Muscle of back (tissue), 11 donors: ENCODE data around the gene MVD. TPM values are rescaled to one million over a fixed set of nuclear protein-coding genes. Genes with fewer than 3 reads are reported as not detected.
"Not testable (repeated sequence)": the region's sequence is repeated elsewhere in the genome, so short reads cannot be mapped to it uniquely, and the experiment has no call there.

ENCODE experiments used
- DNase-seq, 3 donors: peaks; one replicate each; pipeline versions ENCODE4 v3.0.0 to v3.0.0-alpha.2; 2013
- polyA plus RNA-seq, 10 donors: library from polyadenylated mRNA; unstranded; fragments of 120-200 nt; gene quantifications; one replicate each; pipeline ENCODE4 v1.2.1, GENCODE V29; 2013; ENCODE audit not compliant: insufficient read length in 10 of 10

MVD gene
- polyA plus RNA-seq, 10 donors: 19.4 to 38.9 (median 26.3) TPM

DNA sequence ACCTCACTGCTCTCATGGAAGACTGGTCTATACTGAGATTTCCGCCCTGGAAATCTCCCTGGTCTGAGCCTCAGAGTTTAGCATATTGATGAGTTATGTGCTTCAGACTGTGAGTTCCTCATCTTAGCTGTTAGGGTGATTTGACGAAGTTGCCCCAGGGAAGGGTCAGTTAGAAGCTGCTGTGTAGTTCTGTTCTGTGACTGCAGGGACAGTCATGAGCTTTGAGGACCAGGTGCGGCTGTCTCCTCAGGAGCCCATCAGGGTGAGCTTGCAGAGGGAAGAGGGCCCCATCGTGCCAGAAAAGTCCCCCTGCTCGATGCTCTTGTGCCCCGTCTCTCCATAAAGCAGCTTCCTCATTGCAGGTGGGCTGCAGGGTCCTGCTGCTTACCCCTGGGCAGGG is 52.8 kb downstream of the MVD start:
- DNase-seq: no peak

DNA sequence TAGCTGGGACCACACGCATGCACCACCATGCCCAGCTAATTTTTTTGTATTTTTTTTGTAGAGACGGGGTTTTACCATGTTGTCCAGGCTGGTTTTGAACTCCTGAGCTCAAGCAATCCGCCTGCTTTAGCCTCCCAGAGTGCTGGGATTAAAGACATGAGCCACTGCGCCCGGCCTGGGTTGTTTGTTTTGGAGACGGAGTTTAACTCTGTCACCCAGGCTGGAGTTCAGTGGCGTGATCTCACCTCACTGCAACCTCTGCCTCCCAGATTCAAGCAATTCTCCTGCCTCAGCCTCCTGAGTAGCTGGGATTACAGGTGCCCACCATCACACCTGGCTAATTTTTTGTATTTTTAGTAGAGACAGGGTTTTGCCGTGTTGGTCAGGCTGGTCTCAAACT is 53.5 kb downstream of the MVD start:
- not testable (repeated sequence) for DNase-seq

DNA sequence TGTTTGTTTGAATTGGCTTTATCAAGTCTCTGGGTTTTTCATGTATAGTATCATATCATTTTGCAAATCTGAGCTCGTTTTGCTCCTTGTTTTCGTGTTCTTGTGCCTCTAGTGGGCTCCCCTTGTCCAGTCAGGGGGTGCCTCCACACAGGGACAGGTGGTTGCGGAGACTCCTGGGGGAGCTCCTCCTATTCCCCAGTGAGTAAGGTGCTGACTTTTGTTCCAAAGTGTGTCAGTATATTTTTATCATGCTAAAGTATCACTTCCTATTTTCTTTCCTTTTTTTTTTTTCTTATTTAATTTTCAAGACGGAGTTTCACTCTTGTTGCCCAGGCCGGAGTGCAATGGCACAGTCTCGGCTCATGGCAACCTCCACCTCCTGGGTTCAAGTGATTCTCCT is 54.8 kb downstream of the MVD start:
- no peak for DNase-seq

GRCh38 chr16:88606148-88606757 is 56.6 kb downstream of the MVD start:
- DNase-seq: no peak

DNA sequence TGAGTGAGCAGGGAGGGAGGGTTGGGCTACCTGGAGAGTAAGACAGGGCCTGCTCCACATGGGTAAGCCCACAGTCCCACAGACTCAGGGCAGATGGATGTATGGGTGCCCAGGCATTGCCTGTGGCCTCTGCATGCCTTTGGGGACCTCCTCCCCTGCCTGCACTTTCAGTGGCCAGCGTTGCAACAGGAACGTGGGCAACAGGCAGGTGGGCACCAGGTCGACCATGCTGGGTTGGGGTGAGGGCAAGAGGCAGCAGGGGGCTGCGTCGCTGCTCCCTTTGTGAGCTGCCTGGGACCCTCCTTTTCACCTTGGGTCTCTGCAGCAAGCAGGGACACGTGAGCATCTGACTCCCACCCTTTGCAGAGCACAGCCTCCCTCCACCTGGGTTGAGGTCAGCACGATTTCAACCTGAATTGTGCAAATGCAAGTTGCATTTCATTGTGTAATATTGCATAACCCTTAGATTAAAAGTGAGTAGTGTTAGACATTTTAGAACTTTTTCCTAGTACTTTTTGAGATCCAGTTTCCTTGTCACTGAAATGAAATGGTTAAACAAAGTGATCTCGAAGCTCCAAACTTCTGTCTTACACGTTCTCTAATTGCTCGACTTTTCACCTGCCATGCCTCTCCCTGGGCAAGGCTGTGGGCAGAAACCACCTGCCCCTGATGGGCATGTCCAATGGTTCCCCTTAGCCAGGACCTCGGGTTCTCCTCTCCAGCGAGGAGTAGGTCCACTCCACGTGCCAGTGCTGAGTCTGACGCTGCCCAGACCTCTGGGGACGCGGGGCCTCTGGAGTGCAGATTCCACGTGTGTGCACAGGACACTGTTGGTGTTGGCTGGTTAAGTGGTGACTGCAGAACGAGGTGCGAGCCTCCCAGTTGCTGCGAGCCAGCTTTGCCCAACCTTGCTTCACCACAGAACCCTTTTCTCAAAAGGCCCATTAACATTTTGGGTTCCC is 57.4 kb downstream of the MVD start:
- no peak for DNase-seq

- DNase-seq: no peak
Observed at GRCh38 chr16:88602091-88602490, 60.8 kb downstream of the MVD start.

Other genes with a start within 250 kb of the MVD start
- 1 to 10 TPM; 1.1 to 2.7 (median 1.3) TPM for gene ZFPM1, start 209.8 kb downstream of the MVD start, polyA plus RNA-seq
- gene ZC3H18, start 92.7 kb downstream of the MVD start, polyA plus RNA-seq: 10 to 100 TPM; 23.3 to 33.1 (median 28.0) TPM
- gene IL17C, start 24.5 kb downstream of the MVD start, polyA plus RNA-seq: not detected
- 10 to 100 TPM; 19.4 to 59.7 (median 34.6) TPM for gene CYBA, start 12.0 kb downstream of the MVD start, polyA plus RNA-seq
- 1 to 10 TPM; 4.5 to 8.5 (median 6.1) TPM for gene SNAI3, start 23.4 kb upstream of the MVD start, polyA plus RNA-seq
- gene RNF166, start 43.3 kb upstream of the MVD start, polyA plus RNA-seq: 10 to 100 TPM; 13.0 to 23.0 (median 15.6) TPM
- gene CTU2, start 43.4 kb upstream of the MVD start, polyA plus RNA-seq: 10 to 100 TPM in 8 of 10 donors, 1 to 10 TPM in 2; 8.2 to 15.7 (median 11.8) TPM
- 10 to 100 TPM; 36.6 to 61.8 (median 55.6) TPM for gene PIEZO1, start 122.1 kb upstream of the MVD start, polyA plus RNA-seq
- gene CDT1, start 140.7 kb upstream of the MVD start, polyA plus RNA-seq: 10 to 100 TPM in 1 of 10 donors, 1 to 10 TPM in 9; 2.9 to 18.6 (median 8.1) TPM
- gene APRT, start 148.8 kb upstream of the MVD start, polyA plus RNA-seq: 10 to 100 TPM; 47.8 to 75.0 (median 62.4) TPM
- 10 to 100 TPM; 13.1 to 23.5 (median 17.2) TPM for gene GALNS, start 193.9 kb upstream of the MVD start, polyA plus RNA-seq
- gene TRAPPC2L, start 194.0 kb upstream of the MVD start, polyA plus RNA-seq: 10 to 100 TPM; 45.8 to 61.5 (median 53.5) TPM
- under 1 TPM in 1 of 10 donors, not detected in 9; 0.20 TPM for gene PABPN1L, start 203.6 kb upstream of the MVD start, polyA plus RNA-seq